Prostate gland (tissue), 2 donors: Measurements from ENCODE around the gene SCAI.

Experiments used
- POLR2A ChIP-seq: fragments of 450-650 bp; IDR thresholded peaks from one replicate; pipeline ENCODE4 v1.6.1; 2016; ENCODE audit warnings: antibody characterized with exemption, mild to moderate bottlenecking
- POLR2AphosphoS5 ChIP-seq: sonication (generic); formaldehyde crosslinking; IDR thresholded peaks from one replicate; pipeline ENCODE4 v1.6.1; 2017; ENCODE audit warnings: antibody characterized with exemption
- TF ChIP-seq, protein P1 (sequence below), 4 experiments: fragments of 200-600 bp in 2 of 4; fragments of 450-650 bp in 2 of 4; sonication (generic) in 2 of 4; IDR thresholded peaks; 1 replicate in 3 of 4; 2 replicates in 1 of 4; pipeline ENCODE4 v1.5.1; 2016 to 2019; ENCODE audit warnings: antibody characterized with exemption in 4 of 4, mild to moderate bottlenecking in 2 of 4, moderate library complexity in 2 of 4

- TF ChIP-seq, protein P1, sequence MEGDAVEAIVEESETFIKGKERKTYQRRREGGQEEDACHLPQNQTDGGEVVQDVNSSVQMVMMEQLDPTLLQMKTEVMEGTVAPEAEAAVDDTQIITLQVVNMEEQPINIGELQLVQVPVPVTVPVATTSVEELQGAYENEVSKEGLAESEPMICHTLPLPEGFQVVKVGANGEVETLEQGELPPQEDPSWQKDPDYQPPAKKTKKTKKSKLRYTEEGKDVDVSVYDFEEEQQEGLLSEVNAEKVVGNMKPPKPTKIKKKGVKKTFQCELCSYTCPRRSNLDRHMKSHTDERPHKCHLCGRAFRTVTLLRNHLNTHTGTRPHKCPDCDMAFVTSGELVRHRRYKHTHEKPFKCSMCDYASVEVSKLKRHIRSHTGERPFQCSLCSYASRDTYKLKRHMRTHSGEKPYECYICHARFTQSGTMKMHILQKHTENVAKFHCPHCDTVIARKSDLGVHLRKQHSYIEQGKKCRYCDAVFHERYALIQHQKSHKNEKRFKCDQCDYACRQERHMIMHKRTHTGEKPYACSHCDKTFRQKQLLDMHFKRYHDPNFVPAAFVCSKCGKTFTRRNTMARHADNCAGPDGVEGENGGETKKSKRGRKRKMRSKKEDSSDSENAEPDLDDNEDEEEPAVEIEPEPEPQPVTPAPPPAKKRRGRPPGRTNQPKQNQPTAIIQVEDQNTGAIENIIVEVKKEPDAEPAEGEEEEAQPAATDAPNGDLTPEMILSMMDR (IDR thresholded peaks at IDR 0.05), result no peak
- no peak for TF ChIP-seq POLR2AphosphoS5
- TF ChIP-seq POLR2A, result no peak
These were observed 23.4 kb upstream of the SCAI start for GRCh38 chr9:125166762-125167161.
